Upper lobe of left lung (tissue), 4 donors: ENCODE results near the gene ANKRD63.

Source experiments
- POLR2A ChIP-seq, 4 donors: fragments of 450-650 bp; IDR thresholded peaks; one replicate each; pipeline ENCODE4 v1.5.1; 2016 to 2017; ENCODE audit warnings: antibody characterized with exemption in 4 of 4, mild to moderate bottlenecking in 2 of 4
- POLR2AphosphoS5 ChIP-seq, 2 donors: sonication (generic); formaldehyde crosslinking; IDR thresholded peaks; one replicate each; pipeline ENCODE4 v1.5.1; 2017; ENCODE audit warnings: antibody characterized with exemption in 2 of 2
- TF ChIP-seq, protein P1 (sequence below), 6 experiments: fragments of 450-650 bp in 4 of 6; fragments of 200-600 bp in 2 of 6; sonication (generic) in 2 of 6; IDR thresholded peaks; one replicate each; pipeline ENCODE4 v1.5.1; 2016 to 2019; ENCODE audit warnings: antibody characterized with exemption in 6 of 6

DNA sequence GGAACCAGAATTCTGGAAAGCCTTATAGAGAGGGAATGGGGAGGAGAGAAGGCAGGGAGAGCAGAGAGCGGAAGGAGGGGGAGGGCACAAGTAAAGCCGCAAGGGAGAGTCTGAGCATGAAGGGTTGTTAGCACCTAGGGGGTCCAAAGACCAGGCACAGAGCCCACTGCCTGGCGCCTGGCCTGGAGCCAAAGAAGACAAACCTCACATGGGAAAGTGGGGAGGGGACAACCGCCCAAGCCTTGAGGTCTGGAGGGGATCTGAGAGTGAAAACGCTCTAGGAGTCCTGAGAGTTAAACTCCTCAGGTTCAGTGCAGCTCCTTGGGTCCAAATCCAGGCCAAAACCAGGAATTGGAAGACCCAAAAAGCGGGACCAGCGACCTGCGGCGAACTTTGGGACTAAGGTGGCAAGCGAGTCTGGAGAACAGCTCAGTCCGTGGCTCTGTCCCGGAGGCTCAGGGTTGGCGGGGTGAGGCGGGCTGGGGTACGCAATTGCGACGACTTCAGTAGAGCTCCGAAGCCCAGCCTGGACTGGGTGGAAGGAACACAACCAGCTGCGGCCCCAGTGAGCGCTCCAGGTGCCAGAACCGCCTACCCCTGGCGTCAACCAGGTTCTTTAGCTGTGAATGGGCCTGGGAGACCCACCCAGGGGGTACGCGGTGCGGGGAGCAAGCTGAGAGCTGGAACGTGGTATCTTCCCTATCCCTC, 39.8 kb upstream of the ANKRD63 start:
- no peak for TF ChIP-seq POLR2AphosphoS5 (IDR thresholded peaks at IDR 0.05)
- TF ChIP-seq POLR2A (IDR thresholded peaks at IDR 0.05), result no peak
- TF ChIP-seq, protein P1, sequence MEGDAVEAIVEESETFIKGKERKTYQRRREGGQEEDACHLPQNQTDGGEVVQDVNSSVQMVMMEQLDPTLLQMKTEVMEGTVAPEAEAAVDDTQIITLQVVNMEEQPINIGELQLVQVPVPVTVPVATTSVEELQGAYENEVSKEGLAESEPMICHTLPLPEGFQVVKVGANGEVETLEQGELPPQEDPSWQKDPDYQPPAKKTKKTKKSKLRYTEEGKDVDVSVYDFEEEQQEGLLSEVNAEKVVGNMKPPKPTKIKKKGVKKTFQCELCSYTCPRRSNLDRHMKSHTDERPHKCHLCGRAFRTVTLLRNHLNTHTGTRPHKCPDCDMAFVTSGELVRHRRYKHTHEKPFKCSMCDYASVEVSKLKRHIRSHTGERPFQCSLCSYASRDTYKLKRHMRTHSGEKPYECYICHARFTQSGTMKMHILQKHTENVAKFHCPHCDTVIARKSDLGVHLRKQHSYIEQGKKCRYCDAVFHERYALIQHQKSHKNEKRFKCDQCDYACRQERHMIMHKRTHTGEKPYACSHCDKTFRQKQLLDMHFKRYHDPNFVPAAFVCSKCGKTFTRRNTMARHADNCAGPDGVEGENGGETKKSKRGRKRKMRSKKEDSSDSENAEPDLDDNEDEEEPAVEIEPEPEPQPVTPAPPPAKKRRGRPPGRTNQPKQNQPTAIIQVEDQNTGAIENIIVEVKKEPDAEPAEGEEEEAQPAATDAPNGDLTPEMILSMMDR (IDR thresholded peaks at IDR 0.05), result no peak
